HG02943 (cell line): ENCODE data around the gene PGBD5.

ENCODE experiments used
- ATAC-seq: cut with Tn5 transposase; IDR thresholded peaks from one replicate; pipeline ENCODE4 v1.9.1; 2021; ENCODE audit warnings: mild to moderate bottlenecking, low read depth, moderate library complexity; ENCODE audit not compliant: unreplicated experiment

PGBD5 gene

DNA sequence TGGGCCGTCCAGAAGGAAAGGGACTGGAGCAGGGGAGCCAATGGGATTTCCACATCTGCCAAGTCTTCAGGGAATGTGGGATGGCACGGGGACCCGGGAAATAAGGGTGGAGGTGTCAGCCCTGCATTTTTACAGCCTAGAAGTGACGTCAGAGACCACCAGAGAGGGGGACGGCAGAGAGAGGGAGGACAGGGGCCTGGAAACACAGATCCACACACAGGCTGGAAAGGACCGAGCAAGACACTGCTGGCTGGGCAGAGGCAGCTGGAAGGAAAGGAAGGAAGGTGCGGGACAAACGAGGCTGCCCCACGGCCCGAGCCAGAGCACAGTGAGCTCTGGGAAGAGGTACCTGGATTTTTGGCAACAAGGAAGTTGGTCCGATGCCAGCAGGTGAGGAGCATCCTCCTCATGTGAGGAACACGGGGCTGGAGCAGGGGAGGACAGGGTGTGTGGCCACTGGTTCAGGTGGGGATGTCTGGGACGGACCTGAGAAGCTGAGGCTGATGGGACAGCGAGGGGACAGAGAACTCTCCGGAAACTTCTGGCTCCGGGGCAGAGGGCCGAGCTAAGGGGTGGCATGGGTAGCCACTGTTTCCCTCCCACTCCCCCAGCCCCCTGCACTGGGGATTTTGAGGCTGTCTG is 138.3 kb downstream of the PGBD5 start:
- no peak for ATAC-seq

- ATAC-seq, result no peak
These were observed 139.3 kb downstream of the PGBD5 start for GRCh38 chr1:230286890-230287269.

GRCh38 chr1:230286166-230286889 is 139.8 kb downstream of the PGBD5 start:
- ATAC-seq, result no peak

DNA sequence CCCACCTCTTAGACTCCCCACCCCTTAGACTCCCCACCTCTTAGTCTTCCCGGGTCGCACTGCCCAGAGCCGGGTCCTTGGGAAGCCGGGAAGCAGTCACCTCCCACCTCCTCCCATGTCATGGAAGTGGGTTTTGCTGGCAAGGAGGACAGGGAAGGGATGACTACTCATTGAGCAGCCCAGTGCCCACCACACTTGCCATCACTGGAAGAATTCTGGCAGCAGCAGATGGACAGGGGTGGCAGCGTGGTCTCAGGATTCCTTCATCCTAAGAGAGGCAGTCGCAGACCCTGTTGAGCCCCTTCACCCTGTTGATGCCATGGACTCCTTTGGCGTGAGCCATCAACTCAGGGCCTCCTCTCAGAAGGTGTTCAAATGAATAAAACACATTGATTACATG is 140.8 kb downstream of the PGBD5 start:
- ATAC-seq, result no peak

GRCh38 chr1:230284891-230285290 is 141.2 kb downstream of the PGBD5 start:
- ATAC-seq, result no peak

- no peak for ATAC-seq
These were observed 142.5 kb downstream of the PGBD5 start for GRCh38 chr1:230283678-230284077.

- ATAC-seq, result no peak
These were observed 144.0 kb downstream of the PGBD5 start for GRCh38 chr1:230282157-230282556.

DNA sequence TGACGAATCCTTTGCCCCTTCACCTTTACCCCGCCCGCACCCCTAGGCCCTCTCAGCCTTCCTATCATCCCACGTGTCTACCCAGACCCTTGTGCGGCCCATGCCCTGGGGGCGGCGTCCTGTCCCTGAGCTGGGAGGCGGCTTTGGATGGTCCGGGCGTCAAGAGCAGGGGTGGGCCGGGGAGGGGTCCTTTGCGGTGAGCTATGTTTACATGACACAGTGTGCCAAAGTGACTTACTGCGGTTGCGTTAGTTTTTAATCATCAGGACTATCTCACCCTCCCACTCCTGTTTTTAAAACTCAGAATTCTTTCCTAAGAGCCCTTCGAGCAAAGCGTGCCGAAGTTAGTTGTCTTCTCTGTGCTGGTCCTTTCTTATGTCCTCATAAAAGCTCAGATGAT is 144.6 kb downstream of the PGBD5 start:
- ATAC-seq, result no peak

- ATAC-seq, result no peak
These were observed 145.2 kb downstream of the PGBD5 start for GRCh38 chr1:230280906-230281413.

GRCh38 chr1:230280054-230280795 is 145.9 kb downstream of the PGBD5 start:
- no peak for ATAC-seq

DNA sequence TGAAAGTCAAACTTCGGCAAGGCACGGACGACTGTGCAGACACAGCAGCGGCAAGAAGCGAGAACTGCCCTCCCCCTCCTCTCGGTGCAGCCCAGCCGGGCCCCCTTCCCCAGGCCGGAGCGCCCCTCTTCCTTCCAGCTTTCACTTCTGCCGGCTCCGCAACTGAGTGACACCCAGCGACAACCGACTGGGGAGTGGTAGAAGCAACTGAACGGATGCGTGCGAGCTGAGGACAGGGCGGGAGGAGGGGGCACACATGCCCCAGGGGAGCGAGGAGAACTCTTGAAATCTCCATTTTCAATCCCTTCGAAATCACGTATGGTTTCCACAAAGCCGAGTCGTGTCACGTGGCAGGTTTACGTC is 146.6 kb downstream of the PGBD5 start:
- no peak for ATAC-seq

DNA sequence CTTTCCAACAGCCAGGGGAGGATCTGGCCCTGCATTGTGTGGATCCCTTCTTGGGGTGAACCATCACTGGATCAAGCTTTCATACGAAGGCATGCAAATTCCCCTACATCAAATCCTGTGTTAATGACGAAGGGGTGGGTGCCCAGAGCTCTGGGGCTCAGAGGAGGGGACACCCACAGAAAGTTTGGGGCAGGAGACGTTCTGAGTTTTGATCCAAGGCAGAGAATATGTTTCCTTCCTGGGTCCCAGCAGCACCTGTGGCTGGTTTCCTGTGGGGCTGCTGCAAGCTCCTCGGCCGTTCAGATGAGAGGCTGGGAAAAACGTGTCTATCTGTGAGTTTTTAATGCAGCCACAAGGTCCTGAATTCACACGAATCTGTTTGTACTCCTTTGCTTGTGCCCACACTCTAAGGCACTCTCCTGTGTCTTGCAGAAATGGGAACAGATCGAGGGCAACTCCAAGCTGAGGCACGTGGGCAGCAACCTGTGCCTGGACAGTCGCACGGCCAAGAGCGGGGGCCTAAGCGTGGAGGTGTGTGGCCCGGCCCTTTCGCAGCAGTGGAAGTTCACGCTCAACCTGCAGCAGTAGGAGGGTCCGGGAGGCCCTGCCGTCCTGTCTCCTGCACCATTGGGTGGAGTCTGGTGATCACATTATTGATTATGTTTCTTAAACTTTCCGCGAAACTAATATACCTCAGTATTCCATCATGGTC is 147.1 kb downstream of the PGBD5 start:
- ATAC-seq, result no peak

DNA sequence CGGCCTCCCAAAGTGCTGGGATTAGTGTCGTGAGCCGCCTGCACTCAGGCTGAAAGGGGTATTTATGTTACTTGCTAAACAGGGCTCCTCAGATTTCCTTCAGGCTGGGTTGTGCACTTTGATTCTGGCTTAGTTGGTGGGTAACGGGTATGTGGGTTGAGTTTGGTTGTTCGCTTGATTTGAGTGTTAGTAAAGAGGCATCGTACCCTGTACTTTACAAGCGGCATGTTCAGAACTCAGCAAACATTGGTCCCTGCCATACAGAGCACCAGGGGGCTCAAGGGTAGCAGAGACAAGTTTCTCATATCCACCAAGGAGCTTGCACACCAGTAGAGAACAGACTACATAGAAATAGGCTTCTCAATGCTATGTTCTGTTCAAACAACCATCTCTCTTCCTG is 147.8 kb downstream of the PGBD5 start:
- no peak for ATAC-seq

GRCh38 chr1:230277201-230278025 is 148.7 kb downstream of the PGBD5 start:
- ATAC-seq, result no peak

GRCh38 chr1:230276401-230276800 is 149.7 kb downstream of the PGBD5 start:
- ATAC-seq, result no peak

DNA sequence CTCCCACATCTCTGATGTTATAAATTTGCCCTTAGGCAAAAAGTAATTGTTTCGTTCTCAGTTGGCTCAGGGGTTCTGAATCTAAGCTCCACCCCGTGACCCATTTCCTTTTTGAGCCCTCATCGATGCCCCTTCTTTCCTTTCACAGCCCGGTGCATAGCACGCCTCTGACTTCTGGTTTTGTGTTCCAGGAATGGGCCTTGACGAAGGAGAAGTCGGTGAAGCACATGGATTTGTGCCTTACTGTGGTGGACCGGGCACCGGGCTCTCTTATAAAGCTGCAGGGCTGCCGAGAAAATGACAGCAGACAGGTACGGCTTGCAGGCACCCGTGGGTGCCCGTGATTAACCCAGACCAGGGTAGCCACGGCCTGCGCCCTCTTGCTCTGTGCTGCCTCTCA is 151.9 kb downstream of the PGBD5 start:
- ATAC-seq, result no peak

GRCh38 chr1:230273141-230273710 is 152.9 kb downstream of the PGBD5 start:
- no peak for ATAC-seq

- no peak for ATAC-seq
These were observed 153.6 kb downstream of the PGBD5 start for GRCh38 chr1:230272557-230272956.

- ATAC-seq, result no peak
These were observed 154.7 kb downstream of the PGBD5 start for GRCh38 chr1:230271300-230272035.
